Stimulated activated CD4-positive, alpha-beta T cell treated with anti-CD3 and anti-CD28 coated beads, TNF-alpha, amount 100 ng/mL, for 1 hour (primary cell): ENCODE measurements around the gene KLHL40.

Experiments used
- DNase-seq, 3 donors: peaks; one replicate each; pipeline ENCODE4 v3.0.0-alpha.2; 2020; ENCODE audit warnings: low read depth in 3 of 3, low spot score in 1 of 3

The KLHL40 gene

DNA sequence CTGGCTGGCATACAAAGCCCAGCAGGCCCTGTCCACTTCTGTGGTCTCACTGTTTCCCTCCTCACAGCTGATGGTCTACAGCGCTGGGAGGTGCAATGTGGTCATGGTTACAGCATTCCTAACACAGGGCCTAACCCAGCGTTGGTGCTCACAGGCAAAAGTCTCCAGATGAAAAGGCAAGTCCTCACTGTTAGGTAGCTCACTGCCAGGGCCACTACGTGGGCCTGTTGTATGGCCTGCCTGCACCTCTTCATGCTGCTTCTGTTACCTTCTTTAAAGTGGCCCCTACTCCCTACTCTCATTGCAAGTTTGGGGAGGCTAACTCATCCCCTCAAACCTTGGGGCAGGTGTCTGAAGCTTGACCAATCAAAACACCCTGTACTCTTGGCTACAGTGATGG lies 56.5 kb downstream of the KLHL40 start:
- no peak for DNase-seq
